ENCODE results near the gene DIPK1C.

Gene DIPK1C

GRCh38 chr18:74388227-74388626, 68.9 kb downstream of the DIPK1C start:
- DNase-seq (ENCODE audit: low read depth in 2 of 2) = no peak

GRCh38 chr18:74387383-74387782, 69.7 kb downstream of the DIPK1C start:
- no peak for DNase-seq (ENCODE audit: low read depth in 2 of 2)
